CMK (cell line): ENCODE data around the gene MCTP2.

Source experiments
- DNase-seq: peaks from one replicate; pipeline ENCODE4 v3.0.0-alpha.2; 2010; ENCODE audit warnings: low read depth

The MCTP2 gene

GRCh38 chr15:94230883-94231722 is at the start of gene MCTP2:
MCTP2 (plus strand) TSS chr15:94231561; CDS start chr15:94298266, 66,705 bp downstream.
- DNase-seq: peak; percentile 88

- DNase-seq: no peak
These were observed 48.5 kb upstream of the MCTP2 start for GRCh38 chr15:94182883-94183282.

- no peak for DNase-seq
These were observed 45.7 kb upstream of the MCTP2 start for GRCh38 chr15:94185547-94186236.

GRCh38 chr15:94186770-94187331 is 44.5 kb upstream of the MCTP2 start:
- DNase-seq: no peak

- no peak for DNase-seq
These were observed 37.5 kb upstream of the MCTP2 start for GRCh38 chr15:94193906-94194305.

GRCh38 chr15:94196531-94196930 is 34.8 kb upstream of the MCTP2 start:
- no peak for DNase-seq

- no peak for DNase-seq
These were observed 32.7 kb upstream of the MCTP2 start for GRCh38 chr15:94198633-94199032.

- no peak for DNase-seq
These were observed 31.6 kb upstream of the MCTP2 start for GRCh38 chr15:94199725-94200124.

GRCh38 chr15:94203306-94203705 is 28.1 kb upstream of the MCTP2 start:
- no peak for DNase-seq

GRCh38 chr15:94205366-94205765 is 26.0 kb upstream of the MCTP2 start:
- no peak for DNase-seq

- peak; percentile 25 for DNase-seq
These were observed 24.7 kb upstream of the MCTP2 start for GRCh38 chr15:94206463-94207167.

- DNase-seq: no peak
These were observed 19.1 kb upstream of the MCTP2 start for GRCh38 chr15:94212291-94212690.

GRCh38 chr15:94225616-94226015 is 5.7 kb upstream of the MCTP2 start:
- DNase-seq: no peak

GRCh38 chr15:94228611-94229010 is 2.8 kb upstream of the MCTP2 start:
- DNase-seq: no peak

GRCh38 chr15:94229591-94230369 is 1.6 kb upstream of the MCTP2 start:
- DNase-seq: no peak

- no peak for DNase-seq
These were observed 904 bp upstream of the MCTP2 start for GRCh38 chr15:94230431-94230882.

GRCh38 chr15:94231723-94232468 is 535 bp downstream of the MCTP2 start:
- DNase-seq: no peak

- no peak for DNase-seq
These were observed 2.1 kb downstream of the MCTP2 start for GRCh38 chr15:94233441-94233840.

- no peak for DNase-seq
These were observed 2.9 kb downstream of the MCTP2 start for GRCh38 chr15:94234300-94234699.

- no peak for DNase-seq
These were observed 3.7 kb downstream of the MCTP2 start for GRCh38 chr15:94235041-94235440.

- no peak for DNase-seq
These were observed 4.3 kb downstream of the MCTP2 start for GRCh38 chr15:94235646-94236045.
